Liver (tissue), 9 donors: Measurements from ENCODE around the gene ZNRF2. TPM values are rescaled to one million over a fixed set of nuclear protein-coding genes. Genes with fewer than 3 reads are reported as not detected.

Experiments used
- DNase-seq: peaks from one replicate; pipeline ENCODE4 v3.0.0-alpha.2; 2017; ENCODE audit warnings: low spot score
- H3K27ac ChIP-seq, 2 donors: one replicate each; pipeline ENCODE4 v1.7.0; 2013; ENCODE audit warnings: inconsistent platforms in 2 of 2, low read length in 2 of 2, control low read depth in 1 of 2, low read depth in 1 of 2, mild to moderate bottlenecking in 1 of 2
- H3K27me3 ChIP-seq, 4 donors: one replicate each; pipeline versions ENCODE4 v1.6.1 to v1.7.0; 2013; ENCODE audit warnings: low read length in 3 of 4, inconsistent platforms in 1 of 4, mild to moderate bottlenecking in 1 of 4, moderate library complexity in 1 of 4; ENCODE audit not compliant: control insufficient read depth in 4 of 4, insufficient read depth in 4 of 4
- H3K36me3 ChIP-seq, 4 donors: one replicate each; pipeline versions ENCODE4 v1.6.1 to v1.7.0; 2013; ENCODE audit warnings: low read length in 3 of 4, mild to moderate bottlenecking in 3 of 4, low read depth in 1 of 4, moderate library complexity in 1 of 4; ENCODE audit not compliant: control insufficient read depth in 4 of 4, insufficient read depth in 3 of 4
- H3K4me1 ChIP-seq, 4 donors: one replicate each; pipeline versions ENCODE4 v1.6.1 to v1.7.0; 2013; ENCODE audit warnings: low read length in 3 of 4, mild to moderate bottlenecking in 3 of 4, moderate library complexity in 1 of 4; ENCODE audit not compliant: control insufficient read depth in 4 of 4, insufficient read depth in 4 of 4
- H3K4me3 ChIP-seq, 3 donors: one replicate each; pipeline versions ENCODE4 v1.6.1 to v1.7.0; 2013; ENCODE audit warnings: low read length in 3 of 3, control low read depth in 1 of 3, low read depth in 1 of 3, mild to moderate bottlenecking in 1 of 3
- H3K9ac ChIP-seq, 2 donors: one replicate each; pipeline ENCODE4 v1.7.0; 2013; ENCODE audit warnings: low read length in 2 of 2, mild to moderate bottlenecking in 2 of 2, moderate library complexity in 2 of 2, control low read depth in 1 of 2, low read depth in 1 of 2
- H3K9me3 ChIP-seq, 4 donors: one replicate each; pipeline versions ENCODE4 v1.6.1 to v1.7.0; 2013; ENCODE audit warnings: low read length in 3 of 4; ENCODE audit not compliant: control insufficient read depth in 4 of 4
- EGR1 ChIP-seq, 2 donors: IDR thresholded peaks; 2 replicates each; pipeline ENCODE4 v1.6.1; 2016 to 2018; ENCODE audit warnings: antibody characterized with exemption in 2 of 2, low read depth in 2 of 2
- FOXA1 ChIP-seq: IDR thresholded peaks from 2 replicates; pipeline ENCODE4 v1.6.1; 2016; ENCODE audit warnings: antibody characterized with exemption
- FOXA2 ChIP-seq: IDR thresholded peaks from 2 replicates; pipeline ENCODE4 v1.6.1; 2016; ENCODE audit warnings: antibody characterized with exemption
- GABPA ChIP-seq, 2 donors: IDR thresholded peaks in 1 of 2; conservative IDR thresholded peaks in 1 of 2; 2 replicates each; pipeline ENCODE4 v1.6.1; 2016; ENCODE audit warnings: antibody characterized with exemption in 2 of 2, mild to moderate bottlenecking in 1 of 2, moderate library complexity in 1 of 2
- HNF4A ChIP-seq, 2 donors: conservative IDR thresholded peaks; 2 replicates each; pipeline ENCODE4 v1.6.1; 2016; ENCODE audit warnings: antibody characterized with exemption in 2 of 2, mild to moderate bottlenecking in 2 of 2
- HNF4G ChIP-seq: IDR thresholded peaks from 2 replicates; pipeline ENCODE4 v1.6.1; 2016; ENCODE audit warnings: antibody characterized with exemption
- JUND ChIP-seq, 2 donors: IDR thresholded peaks; 2 replicates each; pipeline ENCODE4 v1.6.1; 2016; ENCODE audit warnings: antibody characterized with exemption in 2 of 2
- NR2F2 ChIP-seq: IDR thresholded peaks from 2 replicates; pipeline ENCODE4 v1.6.1; 2016; ENCODE audit warnings: antibody characterized with exemption
- RAD21 ChIP-seq, 2 donors: IDR thresholded peaks; 2 replicates each; pipeline ENCODE4 v1.6.1; 2016; ENCODE audit warnings: antibody characterized with exemption in 2 of 2, mild to moderate bottlenecking in 2 of 2
- RXRA ChIP-seq, 2 donors: IDR thresholded peaks; 2 replicates each; pipeline ENCODE4 v1.6.1; 2017 to 2018; ENCODE audit warnings: antibody characterized with exemption in 2 of 2, mild to moderate bottlenecking in 1 of 2
- SP1 ChIP-seq: IDR thresholded peaks from 2 replicates; pipeline ENCODE4 v1.6.1; 2018; ENCODE audit warnings: antibody characterized with exemption, mild to moderate bottlenecking
- TAF1 ChIP-seq: conservative IDR thresholded peaks from 2 replicates; pipeline ENCODE4 v1.6.1; 2016; ENCODE audit warnings: antibody characterized with exemption, mild to moderate bottlenecking
- YY1 ChIP-seq: IDR thresholded peaks from 2 replicates; pipeline ENCODE4 v1.6.1; 2016; ENCODE audit warnings: antibody characterized with exemption, mild to moderate bottlenecking
- WGBS: extraction: QIAGEN DNeasy Blood & Tissue Kit; methylation state at CpG from one replicate; pipeline ENCODE4 v1.1.7; 2013; 5-methylcytosine and 5-hydroxymethylcytosine counted together
- polyA plus RNA-seq, 2 donors: library from polyadenylated mRNA; stranded (reverse) in 1 of 2; unstranded in 1 of 2; fragments of 200-250 nt in 1 of 2; fragments of >200 nt in 1 of 2; fragmentation: Nextera tagmentation in 1 of 2; extraction: Ambion mirVana in 1 of 2; gene quantifications; one replicate each; pipeline versions ENCODE4 v1.2.1 to v1.2.3, GENCODE V29; 2013 to 2015
- total RNA-seq, 2 donors: library from RNA; depleted of rRNA; stranded (reverse); fragments of >200 nt; gene quantifications; one replicate each; pipeline ENCODE4 v1.2.3, GENCODE V29; 2014
- TF ChIP-seq, protein P1 (sequence below): IDR thresholded peaks from 2 replicates; pipeline ENCODE4 v1.6.1; 2016; ENCODE audit warnings: antibody characterized with exemption, mild to moderate bottlenecking
- TF ChIP-seq, protein P2 (sequence below): IDR thresholded peaks from 2 replicates; pipeline ENCODE4 v1.6.1; 2016; ENCODE audit warnings: antibody characterized with exemption
- TF ChIP-seq, protein P3 (sequence below): IDR thresholded peaks from 2 replicates; pipeline ENCODE4 v1.6.1; 2016; ENCODE audit warnings: antibody characterized with exemption
- TF ChIP-seq, protein P4 (sequence below): fragments of 150-350 bp; IDR thresholded peaks from 2 replicates; pipeline ENCODE4 v1.5.1; 2017; ENCODE audit warnings: improper control_type of control experiment, low read depth, low read length; ENCODE audit not compliant: missing input control
- TF ChIP-seq, protein P5 (sequence below): IDR thresholded peaks from 2 replicates; pipeline ENCODE4 v1.6.1; 2016; ENCODE audit warnings: antibody characterized with exemption
- donor health status: healthy.
- donor health status: healthy.
- donor health status: healthy.
- donor health status: healthy.
- donor health status: healthy.

The ZNRF2 gene
- total and polyA plus RNA-seq, 4 donors, result 6.9 to 30.0 (median 12.7) TPM

DNA sequence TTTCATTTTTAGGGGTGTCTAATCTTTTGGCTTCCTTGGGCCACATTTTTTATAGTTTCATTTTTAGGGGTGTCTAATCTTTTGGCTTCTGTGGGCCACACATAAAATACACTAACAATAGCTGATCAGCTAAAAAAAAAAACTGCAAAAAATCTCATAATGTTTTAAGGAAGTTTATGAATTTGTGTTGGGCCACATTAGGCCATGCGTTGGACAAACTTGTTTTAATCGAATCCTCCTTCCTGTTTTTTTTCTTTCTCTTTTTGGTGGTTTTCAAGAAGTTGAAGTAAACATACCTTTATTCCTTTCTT, 37.4 kb downstream of the ZNRF2 start:
- Histone ChIP-seq H3K4me1 (peaks cover 0 to 16% (median 2%) of the 10 kb centered on the region in 4 donors), H3K27me3 (no peaks in the 10 kb centered on the region), H3K27ac (peak overlapping the region; percentile 23 to 36), H3K36me3 (peaks cover 0 to 2% (median 0%) of the 10 kb centered on the region in 4 donors), H3K4me3 (peak overlapping the region in 1 of 3 donors; percentile 1), H3K9me3 (no peaks in the 10 kb centered on the region), H3K9ac (peak overlapping the region in 1 of 2 donors; percentile 62)
- TF ChIP-seq, protein P1, sequence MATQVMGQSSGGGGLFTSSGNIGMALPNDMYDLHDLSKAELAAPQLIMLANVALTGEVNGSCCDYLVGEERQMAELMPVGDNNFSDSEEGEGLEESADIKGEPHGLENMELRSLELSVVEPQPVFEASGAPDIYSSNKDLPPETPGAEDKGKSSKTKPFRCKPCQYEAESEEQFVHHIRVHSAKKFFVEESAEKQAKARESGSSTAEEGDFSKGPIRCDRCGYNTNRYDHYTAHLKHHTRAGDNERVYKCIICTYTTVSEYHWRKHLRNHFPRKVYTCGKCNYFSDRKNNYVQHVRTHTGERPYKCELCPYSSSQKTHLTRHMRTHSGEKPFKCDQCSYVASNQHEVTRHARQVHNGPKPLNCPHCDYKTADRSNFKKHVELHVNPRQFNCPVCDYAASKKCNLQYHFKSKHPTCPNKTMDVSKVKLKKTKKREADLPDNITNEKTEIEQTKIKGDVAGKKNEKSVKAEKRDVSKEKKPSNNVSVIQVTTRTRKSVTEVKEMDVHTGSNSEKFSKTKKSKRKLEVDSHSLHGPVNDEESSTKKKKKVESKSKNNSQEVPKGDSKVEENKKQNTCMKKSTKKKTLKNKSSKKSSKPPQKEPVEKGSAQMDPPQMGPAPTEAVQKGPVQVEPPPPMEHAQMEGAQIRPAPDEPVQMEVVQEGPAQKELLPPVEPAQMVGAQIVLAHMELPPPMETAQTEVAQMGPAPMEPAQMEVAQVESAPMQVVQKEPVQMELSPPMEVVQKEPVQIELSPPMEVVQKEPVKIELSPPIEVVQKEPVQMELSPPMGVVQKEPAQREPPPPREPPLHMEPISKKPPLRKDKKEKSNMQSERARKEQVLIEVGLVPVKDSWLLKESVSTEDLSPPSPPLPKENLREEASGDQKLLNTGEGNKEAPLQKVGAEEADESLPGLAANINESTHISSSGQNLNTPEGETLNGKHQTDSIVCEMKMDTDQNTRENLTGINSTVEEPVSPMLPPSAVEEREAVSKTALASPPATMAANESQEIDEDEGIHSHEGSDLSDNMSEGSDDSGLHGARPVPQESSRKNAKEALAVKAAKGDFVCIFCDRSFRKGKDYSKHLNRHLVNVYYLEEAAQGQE, result no peak
- TF ChIP-seq SP1, result no peak
- TF ChIP-seq, protein P2, sequence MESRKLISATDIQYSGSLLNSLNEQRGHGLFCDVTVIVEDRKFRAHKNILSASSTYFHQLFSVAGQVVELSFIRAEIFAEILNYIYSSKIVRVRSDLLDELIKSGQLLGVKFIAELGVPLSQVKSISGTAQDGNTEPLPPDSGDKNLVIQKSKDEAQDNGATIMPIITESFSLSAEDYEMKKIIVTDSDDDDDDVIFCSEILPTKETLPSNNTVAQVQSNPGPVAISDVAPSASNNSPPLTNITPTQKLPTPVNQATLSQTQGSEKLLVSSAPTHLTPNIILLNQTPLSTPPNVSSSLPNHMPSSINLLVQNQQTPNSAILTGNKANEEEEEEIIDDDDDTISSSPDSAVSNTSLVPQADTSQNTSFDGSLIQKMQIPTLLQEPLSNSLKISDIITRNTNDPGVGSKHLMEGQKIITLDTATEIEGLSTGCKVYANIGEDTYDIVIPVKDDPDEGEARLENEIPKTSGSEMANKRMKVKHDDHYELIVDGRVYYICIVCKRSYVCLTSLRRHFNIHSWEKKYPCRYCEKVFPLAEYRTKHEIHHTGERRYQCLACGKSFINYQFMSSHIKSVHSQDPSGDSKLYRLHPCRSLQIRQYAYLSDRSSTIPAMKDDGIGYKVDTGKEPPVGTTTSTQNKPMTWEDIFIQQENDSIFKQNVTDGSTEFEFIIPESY, result no peak
- TF ChIP-seq HNF4A (conservative IDR thresholded peaks at IDR 0.05), result no peak
- no peak for TF ChIP-seq EGR1 (IDR thresholded peaks at IDR 0.05; ENCODE audit: low read depth in 2 of 2)
- TF ChIP-seq, protein P3, sequence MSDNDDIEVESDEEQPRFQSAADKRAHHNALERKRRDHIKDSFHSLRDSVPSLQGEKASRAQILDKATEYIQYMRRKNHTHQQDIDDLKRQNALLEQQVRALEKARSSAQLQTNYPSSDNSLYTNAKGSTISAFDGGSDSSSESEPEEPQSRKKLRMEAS, result no peak
- no peak for TF ChIP-seq RAD21 (IDR thresholded peaks at IDR 0.05)
- no peak for TF ChIP-seq GABPA (IDR thresholded peaks at IDR 0.05 in 1 of 2, conservative IDR thresholded peaks at IDR 0.05 in 1 of 2)
- no peak for TF ChIP-seq TAF1
- TF ChIP-seq YY1, result no peak
- TF ChIP-seq RXRA (IDR thresholded peaks at IDR 0.05), result no peak
- TF ChIP-seq, protein P4, sequence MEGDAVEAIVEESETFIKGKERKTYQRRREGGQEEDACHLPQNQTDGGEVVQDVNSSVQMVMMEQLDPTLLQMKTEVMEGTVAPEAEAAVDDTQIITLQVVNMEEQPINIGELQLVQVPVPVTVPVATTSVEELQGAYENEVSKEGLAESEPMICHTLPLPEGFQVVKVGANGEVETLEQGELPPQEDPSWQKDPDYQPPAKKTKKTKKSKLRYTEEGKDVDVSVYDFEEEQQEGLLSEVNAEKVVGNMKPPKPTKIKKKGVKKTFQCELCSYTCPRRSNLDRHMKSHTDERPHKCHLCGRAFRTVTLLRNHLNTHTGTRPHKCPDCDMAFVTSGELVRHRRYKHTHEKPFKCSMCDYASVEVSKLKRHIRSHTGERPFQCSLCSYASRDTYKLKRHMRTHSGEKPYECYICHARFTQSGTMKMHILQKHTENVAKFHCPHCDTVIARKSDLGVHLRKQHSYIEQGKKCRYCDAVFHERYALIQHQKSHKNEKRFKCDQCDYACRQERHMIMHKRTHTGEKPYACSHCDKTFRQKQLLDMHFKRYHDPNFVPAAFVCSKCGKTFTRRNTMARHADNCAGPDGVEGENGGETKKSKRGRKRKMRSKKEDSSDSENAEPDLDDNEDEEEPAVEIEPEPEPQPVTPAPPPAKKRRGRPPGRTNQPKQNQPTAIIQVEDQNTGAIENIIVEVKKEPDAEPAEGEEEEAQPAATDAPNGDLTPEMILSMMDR, result no peak
- TF ChIP-seq HNF4G, result no peak
- TF ChIP-seq, protein P5, sequence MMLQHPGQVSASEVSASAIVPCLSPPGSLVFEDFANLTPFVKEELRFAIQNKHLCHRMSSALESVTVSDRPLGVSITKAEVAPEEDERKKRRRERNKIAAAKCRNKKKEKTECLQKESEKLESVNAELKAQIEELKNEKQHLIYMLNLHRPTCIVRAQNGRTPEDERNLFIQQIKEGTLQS, result no peak
- TF ChIP-seq NR2F2, result no peak
- TF ChIP-seq FOXA1, result no peak
- TF ChIP-seq JUND (IDR thresholded peaks at IDR 0.05), result no peak
- no peak for TF ChIP-seq FOXA2
- WGBS, result 68% methylated on average over 2 of the region's 2 CpGs
- DNase-seq, result no peak
